NOMO-1 treated with dmso at 0.1 percent for 144 hours (cell line): ENCODE measurements around the gene BMP3.
A peak's percentile ranks its signal among the peaks of the same experiment; 100 is the strongest.

Experiments used
- DNase-seq: peaks from one replicate; lab custom pipeline; 2025; ENCODE audit not compliant: unreplicated experiment; lab: John Stamatoyannopoulos, UW

Gene BMP3

DNA sequence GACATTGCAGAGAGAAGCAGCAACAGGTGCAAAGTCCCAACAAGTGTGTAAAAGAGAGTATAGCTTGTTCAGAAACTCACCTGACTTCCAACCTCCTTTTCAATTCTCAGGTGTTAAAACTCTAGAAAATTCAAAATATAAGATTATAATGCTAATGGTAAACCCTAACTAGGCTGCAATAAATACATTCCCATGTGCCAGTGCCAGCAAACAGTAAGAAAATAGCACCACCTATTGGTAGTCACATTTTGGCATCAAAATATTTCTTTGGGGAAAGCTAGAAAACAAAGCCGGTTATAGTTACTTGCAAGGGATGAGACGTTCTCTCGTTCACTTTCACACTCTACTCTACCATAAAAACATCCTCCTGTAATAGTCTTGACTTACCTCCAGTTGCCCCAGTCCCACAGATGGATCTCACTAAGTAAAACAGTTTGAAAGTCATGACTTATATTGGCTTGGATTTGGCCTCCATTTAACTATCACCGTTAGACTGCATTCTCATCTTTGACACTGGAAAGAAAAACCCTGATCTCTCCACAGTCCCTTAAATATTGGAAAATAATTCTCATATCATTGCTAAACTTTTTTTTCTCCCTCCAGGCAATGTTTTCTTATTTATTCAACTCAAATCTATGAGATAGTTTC, 9.6 kb downstream of the BMP3 start:
- no peak for DNase-seq

DNA sequence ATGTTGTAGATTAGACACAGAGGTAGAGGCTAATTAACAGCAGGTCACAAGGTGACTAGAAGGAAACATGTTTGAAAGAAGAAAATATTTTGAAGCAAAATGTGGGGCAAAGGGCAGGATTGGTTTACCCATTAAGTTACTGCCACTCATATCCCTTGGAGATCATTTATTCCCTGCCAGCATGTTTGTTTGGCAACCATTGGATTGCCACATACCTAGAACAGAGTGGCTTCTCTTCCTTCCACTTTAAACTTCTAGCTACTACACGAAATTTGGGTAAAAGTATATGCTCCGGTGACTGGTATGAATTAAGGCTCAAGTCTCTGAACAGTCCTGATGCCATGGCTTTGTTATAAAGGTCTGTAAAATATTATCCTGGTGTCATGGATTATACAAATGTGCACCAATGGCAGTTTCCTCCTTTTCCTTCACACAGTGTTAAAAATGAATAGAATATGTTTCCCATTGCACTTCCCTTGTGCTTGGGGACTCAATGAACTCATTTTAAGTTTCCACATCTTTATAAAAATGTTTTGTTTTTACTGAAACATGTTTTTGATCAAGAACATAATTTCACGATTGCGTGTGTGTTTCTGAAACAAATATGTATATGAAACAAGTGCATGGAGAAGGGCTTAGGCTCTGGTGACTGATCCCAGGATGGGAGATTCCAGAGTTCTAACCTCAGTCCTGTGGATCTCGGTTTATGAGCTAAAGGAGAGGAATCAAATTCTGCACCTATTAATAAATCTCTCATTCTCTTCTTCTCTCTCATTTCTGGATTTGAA, 12.3 kb downstream of the BMP3 start:
- no peak for DNase-seq

DNA sequence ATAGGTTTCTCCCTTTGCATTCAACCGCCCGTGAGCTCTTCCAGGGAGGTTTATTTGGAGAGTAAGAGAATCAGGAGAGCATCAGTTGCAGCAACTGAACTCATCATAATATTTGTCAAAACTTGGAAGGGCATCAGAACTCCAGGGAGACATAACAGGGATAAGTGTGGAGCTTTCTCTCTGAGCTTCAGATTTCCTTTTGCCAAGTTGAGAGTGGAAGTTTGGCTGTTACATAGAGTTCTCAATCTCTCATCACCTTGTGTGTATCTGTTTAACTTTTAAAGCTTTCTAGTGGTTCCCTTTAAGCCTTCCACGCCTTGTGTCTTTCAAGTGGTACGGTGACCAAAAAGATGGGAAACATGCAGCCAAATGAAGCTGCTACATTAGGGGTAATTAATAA, 18.8 kb downstream of the BMP3 start:
- no peak for DNase-seq

DNA sequence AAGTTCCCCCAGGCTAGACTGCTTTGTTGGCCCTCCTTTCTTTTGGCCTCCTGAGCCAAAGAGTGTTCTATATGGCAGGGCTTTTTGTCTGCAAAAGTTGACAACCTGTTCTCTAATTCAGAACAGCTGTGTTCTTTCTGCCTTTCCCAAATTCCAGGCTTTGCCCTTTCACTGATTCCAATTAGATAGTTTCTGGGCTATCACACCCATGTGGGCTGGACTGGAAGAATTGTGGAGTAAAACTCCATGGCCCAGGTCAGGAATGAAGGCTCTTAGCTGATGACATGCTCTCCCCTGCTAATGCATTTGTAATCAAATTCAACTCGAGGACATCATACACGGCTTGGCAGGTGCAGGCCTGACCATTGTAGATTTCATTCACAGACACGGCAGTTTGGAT, 19.4 kb downstream of the BMP3 start:
- DNase-seq: no peak

DNA sequence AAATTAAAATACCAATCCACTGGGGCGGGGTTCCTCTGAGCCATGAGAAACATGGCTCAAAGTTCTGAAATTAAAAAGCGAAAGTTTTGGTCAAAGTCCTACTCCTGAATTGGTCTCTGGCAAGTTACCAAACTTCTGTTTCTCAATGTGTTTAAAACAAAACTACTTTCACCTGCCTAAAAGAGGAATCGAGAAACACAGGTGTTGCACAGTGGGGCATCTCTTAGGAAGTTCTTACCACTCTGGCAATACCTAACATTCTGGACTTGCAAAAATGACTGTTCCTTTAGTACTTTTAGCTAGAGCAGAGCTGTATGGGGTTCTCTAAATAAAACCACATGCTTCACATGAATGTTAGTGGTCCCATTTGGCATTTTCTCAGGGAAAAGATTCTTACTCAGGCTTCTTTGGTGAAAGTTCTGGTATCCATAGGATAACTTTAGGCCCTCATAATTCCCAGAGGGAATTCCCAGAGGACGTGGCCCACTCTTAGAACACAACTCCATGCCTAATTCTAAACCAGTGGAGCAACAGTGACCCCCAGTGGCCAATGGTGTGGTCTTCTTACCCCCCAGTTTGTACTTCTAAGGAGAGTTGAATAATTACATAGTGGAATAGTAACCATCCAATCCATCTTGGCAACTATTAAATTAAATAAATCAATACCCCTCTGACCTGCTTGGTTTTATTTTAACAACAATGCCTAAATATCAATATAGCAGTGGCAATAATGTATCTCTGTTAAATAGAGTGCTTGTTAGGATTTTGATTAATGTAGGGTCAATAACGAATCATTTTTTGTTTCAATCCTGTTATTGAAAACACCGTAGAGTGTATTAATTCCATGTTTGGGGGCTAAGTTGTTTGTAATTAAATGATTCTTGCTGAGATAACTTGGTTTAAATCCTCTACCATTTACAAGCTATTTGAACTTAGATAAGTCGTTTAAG, 21.9 kb downstream of the BMP3 start:
- DNase-seq: no peak

DNA sequence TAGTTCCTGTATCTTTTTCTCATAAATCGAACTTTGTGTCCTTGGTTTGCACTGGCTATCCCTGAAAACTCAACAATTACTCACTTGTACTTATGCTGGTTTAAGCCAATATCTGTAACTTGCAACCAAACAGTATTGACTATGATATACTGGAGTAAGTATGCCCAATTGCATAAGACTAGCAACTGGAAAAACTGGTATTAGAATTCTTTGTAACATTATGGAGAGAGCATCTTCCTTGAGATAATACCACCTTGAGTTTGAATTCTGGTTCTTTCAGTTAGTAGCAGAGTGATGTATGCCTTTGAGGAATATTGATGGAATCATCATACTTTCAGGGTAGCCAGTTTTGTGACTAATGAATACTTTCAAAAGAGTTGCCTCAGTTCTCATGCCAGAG, 28.1 kb downstream of the BMP3 start:
- no peak for DNase-seq

DNA sequence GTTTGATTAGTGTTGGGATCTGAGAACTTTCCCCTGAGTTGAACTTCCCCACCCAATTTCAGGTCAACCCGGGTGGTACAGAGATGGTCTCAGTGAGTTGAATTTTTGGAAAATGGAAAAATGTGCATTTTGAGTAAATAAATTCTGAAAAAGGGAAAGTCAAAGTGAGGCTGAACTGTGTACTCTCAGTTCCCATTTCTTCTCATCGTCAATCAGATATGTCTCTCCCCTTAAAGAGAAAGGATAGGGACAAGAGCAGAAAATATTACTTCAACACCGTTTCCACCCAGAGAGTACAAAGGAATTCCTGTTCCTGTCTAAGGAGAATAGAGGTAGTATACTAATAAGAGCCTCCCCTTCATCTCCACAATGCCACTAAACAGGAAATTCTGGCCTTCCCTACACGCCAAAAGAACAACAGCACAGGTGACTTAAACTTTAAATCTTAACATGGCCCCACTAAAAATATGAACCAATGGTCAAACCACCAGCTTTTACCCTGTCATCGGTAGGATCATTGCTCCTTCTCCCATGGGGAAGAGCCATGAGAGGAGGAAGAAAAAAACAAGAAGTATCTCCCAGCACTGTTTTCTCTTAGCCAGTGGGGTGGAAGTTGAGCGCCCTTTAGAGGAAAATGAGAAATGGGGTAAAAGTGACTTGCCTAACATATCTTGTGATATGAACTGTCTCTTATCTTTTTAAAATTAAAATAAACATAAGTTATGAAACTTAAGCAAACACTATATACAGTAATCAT, 30.3 kb downstream of the BMP3 start:
- no peak for DNase-seq

DNA sequence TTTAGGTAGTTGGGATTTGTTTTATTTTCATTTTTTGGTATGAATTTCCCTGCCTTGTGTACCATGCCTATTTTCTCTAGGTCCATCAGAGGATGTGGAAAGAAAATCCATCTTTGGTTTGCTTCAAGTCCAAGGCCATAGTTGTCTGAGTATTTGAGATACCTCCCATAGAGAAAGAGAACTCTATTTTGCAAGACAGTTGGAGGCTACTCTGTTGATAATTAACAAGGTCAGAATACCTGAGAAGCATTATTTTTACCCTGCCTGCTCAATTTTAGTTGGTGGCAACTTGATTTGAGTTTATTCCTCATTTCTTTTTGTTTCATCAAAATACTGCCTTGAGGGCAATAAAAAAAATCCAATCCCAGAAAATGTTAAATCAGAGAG, 30.8 kb downstream of the BMP3 start:
- no peak for DNase-seq

DNA sequence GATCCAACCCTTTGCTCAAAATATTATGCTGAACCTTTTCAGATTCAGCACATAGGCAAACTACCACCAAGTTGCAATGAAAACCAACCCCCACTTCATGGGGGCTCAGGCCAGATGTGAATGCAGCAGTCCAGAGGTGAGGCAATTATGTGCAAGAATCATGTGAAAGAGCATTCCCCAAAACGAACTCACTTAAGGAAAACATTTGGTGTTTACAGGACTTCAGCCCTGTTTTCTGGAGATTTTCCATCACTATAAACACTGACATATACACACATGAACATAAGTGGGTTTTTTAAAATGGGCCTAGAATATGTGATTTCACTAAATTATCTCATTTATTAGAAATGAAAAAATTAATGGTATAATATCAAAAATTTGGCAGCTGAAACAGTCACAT, 31.5 kb downstream of the BMP3 start:
- DNase-seq: no peak

DNA sequence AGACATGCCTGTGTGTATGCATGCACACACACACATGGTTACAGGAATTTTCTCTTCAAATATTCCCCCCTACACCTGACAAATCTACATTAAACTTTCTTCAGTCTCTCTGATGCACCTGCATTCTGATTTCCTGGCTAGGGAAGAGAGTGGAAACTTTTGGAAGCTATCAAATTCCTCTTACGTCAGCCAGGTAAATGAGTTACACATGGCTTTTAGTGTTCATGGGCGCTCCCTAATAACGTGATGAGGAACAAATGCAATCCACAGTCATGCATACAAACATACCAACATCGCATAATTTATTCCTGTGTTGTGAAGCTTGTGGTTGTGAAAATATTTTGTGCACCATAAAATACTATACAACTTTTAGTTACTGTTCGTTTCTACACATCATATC, 34.9 kb downstream of the BMP3 start:
- DNase-seq: no peak

DNA sequence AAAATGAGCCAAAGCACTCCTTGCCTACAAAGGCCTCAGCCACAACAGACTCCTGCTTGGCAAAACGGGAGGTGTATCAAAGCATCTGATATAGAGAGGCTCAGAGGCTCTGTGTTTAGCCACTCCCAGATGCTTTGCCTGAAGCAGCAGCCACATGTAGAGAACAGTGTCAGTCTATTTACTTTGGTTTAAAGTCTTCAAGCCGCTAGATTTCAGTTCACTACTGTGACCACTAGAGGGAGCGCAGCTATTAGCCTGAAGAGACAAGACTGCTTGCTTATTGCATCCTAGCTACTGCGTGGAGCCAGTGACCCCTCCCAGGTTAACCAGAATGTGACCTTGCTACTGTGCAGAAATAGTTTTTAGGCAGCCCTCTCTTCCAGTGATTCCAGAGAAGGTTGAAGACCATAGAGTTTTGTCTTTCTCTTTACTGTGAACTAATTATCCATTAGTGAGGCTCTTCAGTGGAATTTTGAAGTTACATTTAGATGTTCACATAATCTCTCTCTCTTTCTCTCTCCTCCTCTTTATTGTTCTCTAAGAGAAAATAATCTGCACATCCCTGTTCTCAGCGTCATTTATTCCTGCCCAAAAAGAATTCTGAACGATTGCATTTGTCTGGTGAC, 39.3 kb downstream of the BMP3 start:
- peak; percentile 21 for DNase-seq

DNA sequence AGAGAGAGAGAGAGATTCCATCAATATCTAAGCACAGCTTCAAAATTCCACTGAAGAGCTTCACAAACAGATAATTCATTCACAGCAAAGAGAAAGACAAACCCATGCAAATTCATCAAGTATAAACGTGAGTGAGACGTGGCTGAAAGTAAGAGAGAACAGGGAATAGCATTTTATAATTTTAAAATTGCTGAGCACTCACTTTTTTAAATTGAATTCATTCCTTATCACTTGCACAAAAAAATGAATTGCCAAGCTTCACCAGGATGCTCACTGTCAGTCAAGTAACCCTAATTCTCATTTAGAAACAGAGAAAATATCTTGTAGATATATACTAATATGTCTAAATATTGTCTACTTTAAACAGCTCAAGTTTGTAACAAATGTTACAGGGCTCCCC, 40.5 kb downstream of the BMP3 start:
- no peak for DNase-seq

DNA sequence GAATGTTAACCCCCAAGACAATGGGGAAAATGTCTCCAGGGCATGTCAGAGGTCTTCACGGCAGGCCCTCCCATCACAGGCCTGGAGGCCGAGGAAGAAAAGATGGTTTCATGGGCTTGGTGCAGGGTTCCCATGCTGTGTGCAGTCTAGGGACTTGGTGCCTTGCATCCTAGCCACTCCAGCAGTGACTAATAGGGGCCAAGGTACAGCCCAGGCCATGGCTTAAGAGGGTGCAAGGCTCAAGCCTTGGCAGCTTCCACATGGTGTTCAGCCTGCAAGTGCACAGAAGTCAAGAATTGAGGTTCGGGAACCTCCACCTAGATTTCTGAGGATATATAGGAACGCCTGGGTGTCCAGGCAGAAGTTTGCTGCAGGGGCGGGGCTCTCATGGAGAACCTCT, 50.6 kb downstream of the BMP3 start:
- no peak for DNase-seq

DNA sequence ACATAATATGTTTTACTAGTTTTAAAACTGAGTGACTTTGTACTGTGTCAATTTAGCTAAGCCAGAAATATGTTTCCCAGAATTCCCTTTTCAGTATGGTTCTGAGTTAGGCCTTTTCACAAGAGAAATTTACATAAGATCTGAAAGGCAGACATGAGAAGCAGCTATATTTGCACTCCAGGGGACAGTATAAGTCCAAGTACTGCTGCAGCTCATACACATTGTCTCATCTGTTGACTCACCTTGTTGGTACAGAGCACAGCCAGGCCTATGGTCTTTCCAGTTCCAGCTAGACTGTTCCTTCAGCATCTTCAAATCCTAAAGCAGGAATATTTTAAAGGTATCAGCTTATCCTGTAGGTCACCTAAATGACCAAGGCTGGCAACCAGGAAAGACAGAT, 53.5 kb downstream of the BMP3 start:
- no peak for DNase-seq

DNA sequence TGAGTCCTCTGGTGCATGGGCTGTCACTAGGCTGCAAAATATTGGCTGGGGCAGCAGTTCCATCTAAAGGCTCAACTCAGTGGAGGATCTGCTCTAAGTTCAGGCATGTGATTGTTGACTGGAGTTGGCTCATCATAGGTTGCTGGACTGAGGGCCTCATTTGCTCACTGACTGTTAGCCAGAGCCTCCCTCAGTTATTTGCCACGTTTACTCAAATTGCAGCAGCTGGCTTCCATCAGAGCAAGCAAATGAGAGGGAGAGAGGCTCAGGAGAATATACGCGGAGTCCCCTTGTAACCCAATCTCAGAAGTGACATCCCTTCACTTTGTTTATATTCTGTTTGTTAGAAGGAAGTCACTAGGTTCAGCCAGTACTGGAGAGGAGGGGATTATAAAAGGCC, 54.1 kb downstream of the BMP3 start:
- no peak for DNase-seq

DNA sequence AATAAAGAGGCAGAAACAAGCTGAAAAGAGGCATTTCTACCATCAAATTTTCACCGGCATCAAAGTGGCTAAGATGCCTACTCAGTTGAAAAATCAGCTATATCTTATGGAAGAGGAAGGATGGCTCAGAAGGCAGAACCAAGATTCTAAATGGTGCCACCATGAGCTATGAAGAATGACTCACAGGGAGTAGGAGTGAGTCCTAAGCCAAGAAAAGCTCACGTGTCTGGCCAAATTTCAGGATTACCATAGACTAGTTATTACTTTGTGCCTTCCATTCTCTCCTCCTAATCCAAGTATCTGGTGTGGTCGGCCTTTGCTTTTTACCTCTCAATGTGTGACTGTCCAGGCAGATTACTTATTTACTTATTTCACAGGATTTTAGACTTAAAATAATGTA, 54.8 kb downstream of the BMP3 start:
- DNase-seq: no peak

DNA sequence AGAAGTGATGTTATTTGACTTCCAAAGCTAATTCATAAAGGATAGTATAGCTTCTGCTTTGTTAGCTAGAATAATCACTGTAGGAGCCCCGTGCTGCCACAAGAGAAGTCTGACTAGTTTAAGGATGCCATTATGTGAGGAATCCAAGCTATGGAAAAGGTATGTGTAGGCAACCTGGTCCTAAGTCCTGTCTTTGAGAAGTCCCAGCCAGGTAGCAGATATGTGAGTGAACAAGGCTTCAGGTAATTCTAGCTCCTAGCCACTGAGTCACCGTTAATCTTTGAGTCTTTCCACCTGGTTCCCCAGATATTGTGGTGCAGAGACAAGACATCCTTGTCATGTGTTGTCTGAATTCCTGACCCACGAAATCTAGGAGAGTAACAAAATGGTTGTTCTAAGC, 55.5 kb downstream of the BMP3 start:
- DNase-seq: no peak

DNA sequence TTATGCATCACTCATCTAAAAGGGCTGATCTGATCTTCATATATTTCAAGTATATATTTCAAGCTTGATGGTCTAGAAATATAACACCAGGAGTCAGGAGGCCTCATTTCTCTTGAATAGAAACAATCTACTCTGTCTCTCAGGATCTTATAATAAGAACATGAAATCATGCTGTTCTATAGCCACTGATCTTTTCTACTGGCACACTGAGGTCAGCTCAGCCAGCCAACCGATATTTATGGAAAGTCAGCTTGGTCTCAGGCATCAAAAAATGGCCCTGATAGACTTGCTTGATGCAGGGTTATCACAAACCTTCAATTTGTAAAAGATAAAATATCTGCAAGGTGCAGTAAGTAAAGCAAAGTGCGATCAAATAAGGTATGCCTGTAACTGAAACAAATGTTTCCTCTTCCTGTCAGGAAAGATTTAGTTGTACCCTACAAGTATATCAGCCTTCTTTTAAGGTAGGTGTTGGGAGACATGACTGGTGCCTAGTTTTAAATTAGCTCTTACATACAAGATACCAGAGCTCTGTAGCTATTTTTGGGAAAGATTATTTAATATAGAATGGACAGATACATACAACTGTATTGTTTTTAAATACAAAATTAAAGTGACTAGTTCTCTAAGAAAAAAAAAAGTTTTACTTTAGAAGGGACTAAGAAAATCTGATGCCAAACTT, 63.4 kb downstream of the BMP3 start:
- DNase-seq: no peak

DNA sequence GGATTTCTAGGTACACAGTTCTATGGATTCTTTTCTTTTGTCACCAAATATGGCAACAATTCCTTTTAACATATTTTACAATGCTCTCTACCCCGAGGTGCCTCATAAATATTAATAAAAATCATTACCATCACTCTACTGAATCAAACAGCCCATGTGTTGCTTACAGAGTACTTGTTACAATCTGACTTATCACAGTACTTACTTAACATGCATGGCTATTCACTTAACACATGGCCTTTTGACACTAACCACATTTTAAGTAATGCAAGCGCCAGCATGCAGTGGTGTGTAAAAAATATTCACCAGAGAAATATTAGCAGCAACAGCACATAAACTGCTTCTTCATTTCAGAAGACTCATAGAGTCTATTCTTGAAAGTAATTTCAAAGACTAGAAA, 64.9 kb downstream of the BMP3 start:
- no peak for DNase-seq

DNA sequence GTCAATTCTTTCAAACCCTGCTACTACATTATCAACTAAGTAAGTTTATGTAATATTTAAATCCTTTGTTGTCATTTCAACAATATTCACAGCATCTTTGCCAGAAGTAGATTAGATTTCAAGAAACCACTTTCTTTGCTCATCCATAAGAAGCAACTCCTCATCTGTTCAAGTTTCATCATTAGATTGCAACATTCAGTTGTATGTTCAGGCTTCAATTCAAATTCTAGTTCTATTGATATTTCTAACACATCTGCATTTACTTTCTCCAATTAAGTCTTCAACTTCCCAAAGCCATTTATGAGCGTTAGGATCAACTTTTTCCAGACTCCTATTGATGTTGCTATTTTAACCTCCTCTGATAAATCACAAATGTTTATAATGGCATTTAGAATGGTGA, 66.1 kb downstream of the BMP3 start:
- DNase-seq: no peak
